ENCODE measurements around the gene HSD3B7.

HSD3B7 gene

GRCh38 chr16:30946671-30947540 lies 38.1 kb upstream of the HSD3B7 start:
- TF ChIP-seq, protein P1, sequence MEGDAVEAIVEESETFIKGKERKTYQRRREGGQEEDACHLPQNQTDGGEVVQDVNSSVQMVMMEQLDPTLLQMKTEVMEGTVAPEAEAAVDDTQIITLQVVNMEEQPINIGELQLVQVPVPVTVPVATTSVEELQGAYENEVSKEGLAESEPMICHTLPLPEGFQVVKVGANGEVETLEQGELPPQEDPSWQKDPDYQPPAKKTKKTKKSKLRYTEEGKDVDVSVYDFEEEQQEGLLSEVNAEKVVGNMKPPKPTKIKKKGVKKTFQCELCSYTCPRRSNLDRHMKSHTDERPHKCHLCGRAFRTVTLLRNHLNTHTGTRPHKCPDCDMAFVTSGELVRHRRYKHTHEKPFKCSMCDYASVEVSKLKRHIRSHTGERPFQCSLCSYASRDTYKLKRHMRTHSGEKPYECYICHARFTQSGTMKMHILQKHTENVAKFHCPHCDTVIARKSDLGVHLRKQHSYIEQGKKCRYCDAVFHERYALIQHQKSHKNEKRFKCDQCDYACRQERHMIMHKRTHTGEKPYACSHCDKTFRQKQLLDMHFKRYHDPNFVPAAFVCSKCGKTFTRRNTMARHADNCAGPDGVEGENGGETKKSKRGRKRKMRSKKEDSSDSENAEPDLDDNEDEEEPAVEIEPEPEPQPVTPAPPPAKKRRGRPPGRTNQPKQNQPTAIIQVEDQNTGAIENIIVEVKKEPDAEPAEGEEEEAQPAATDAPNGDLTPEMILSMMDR (IDR thresholded peaks at IDR 0.05; ENCODE audit: low read depth, low read length): no peak
- H3K4me3 ChIP-seq (ENCODE audit: low read depth, low read length): no peak overlapping the region
- in situ Hi-C loops (cut with HindIII; ENCODE audit: low sequenced_read_pairs): no loop called here
- DNase-seq (ENCODE audit: low read depth, low spot score): no peak

DNA sequence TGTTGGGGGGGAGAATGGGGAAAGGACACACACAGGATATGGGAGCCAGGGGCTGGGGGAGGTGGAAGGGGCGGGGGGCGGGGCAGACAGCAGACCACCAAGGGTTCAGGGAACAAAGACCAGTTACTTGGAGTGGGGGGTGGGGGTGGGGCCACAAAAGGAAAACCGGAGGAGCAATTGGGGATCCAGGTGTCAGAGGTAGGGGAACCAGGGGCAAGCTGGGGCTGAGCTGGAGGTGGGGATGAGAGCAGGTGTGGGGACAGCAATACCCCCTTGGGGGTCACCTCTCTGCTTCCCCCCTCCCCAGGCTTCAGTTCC lies 37.5 kb upstream of the HSD3B7 start:
- TF ChIP-seq, protein P1 (IDR thresholded peaks at IDR 0.05; ENCODE audit: low read depth, low read length): no peak
- H3K4me3 ChIP-seq (ENCODE audit: low read depth, low read length): no peak overlapping the region
- DNase-seq (ENCODE audit: low read depth, low spot score): no peak
- in situ Hi-C loops (cut with HindIII; ENCODE audit: low sequenced_read_pairs): no loop called here

GRCh38 chr16:30947859-30948666 lies 36.9 kb upstream of the HSD3B7 start:
- peak; percentile 98 for DNase-seq (ENCODE audit: low read depth, low spot score)
- H3K4me3 ChIP-seq (ENCODE audit: low read depth, low read length): peak overlapping the region; percentile 70
- TF ChIP-seq, protein P1 (IDR thresholded peaks at IDR 0.05; ENCODE audit: low read depth, low read length): peak; percentile 5
- in situ Hi-C loops (cut with HindIII; ENCODE audit: low sequenced_read_pairs): no loop called here

GRCh38 chr16:30948667-30949649 lies 36.0 kb upstream of the HSD3B7 start, which contains the start of gene ORAI3:
ORAI3 (plus strand) TSS chr16:30949068; CDS start chr16:30949290, 222 bp downstream.
- DNase-seq (ENCODE audit: low read depth, low spot score): peak; percentile 53
- TF ChIP-seq, protein P1 (IDR thresholded peaks at IDR 0.05; ENCODE audit: low read depth, low read length): no peak
- peak within 1 kb of the TSS; percentile 70 for H3K4me3 ChIP-seq (ENCODE audit: low read depth, low read length)
- in situ Hi-C loops (cut with HindIII; ENCODE audit: low sequenced_read_pairs): no loop called here

DNA sequence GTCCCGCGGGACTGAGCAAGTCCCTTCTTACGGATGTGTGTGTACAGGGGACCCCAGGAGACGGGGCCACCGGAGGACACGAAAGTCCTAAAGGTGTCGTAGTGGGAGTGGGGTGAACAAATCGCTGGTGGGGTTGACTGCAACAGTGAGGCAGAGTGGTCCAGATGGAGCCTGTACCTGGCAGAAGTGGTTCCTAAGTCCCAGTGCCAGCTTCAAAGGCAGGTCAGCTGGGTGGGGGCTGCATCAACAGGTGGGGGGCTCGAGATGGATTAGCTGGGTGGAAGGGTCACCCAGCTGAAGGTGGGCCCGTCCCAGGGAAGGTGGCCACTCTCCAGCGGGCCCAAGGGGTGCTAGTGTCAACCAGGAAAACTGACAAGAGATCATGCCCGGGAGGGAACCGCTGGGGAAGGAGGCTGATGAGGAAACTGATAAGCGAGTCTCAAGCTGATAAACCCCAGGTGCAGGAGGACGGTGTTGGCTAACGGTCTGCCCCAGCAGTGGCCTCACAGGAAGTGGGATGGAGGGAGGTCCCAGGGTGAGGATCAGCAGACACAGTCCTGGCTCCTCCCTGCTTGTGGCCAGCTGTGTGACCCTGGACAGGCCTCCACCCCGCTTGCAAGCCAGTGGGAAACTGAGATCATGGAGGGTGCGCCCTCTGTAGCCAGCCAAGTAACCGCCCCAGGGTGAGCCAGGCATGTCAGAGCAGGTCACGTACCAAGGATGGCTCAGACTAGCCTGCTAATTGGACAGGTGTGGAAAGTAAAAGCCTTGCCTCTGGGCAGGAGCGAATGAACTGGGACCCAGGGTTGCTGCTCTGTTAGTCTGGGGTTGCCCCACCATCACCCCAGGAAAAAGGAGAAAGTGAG lies 35.1 kb upstream of the HSD3B7 start:
- peak overlapping the region; percentile 70 for H3K4me3 ChIP-seq (ENCODE audit: low read depth, low read length)
- DNase-seq (ENCODE audit: low read depth, low spot score): peak; percentile 60
- TF ChIP-seq, protein P1 (IDR thresholded peaks at IDR 0.05; ENCODE audit: low read depth, low read length): no peak
- in situ Hi-C loops (cut with HindIII; ENCODE audit: low sequenced_read_pairs): no loop called here

All from astrocyte of the spinal cord (primary cell).